Measurements from ENCODE around the gene OR6Q1.
"Not testable (repeated sequence)": the region's sequence is repeated elsewhere in the genome, so short reads cannot be mapped to it uniquely, and the experiment has no call there.

The OR6Q1 gene

DNA sequence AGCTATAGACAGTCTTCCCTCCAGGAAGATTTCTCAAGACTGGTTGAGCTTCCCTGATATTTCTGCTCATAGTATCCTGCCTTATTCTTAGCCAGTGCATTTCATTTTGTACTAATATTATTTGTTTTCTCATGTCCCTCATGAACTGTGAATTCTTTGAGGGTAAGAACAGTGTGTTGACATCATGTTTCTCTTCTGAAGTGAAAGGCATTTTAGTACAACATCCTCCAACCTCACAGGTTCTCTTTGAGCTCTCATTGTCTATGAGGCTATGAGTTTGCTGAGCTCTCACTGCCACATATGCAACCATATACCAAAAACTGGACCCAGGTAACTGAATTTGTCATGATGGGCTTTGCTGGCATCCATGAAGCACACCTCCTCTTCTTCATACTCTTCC, at the start of gene OR6Q1:
OR6Q1 (plus strand) TSS at position 301 of the 400 bp plus-strand sequence; CDS start at position 301, 0 bp downstream.
- DNase-seq (ENCODE audit: low read depth), result no peak

- DNase-seq (ENCODE audit: low read depth), result no peak
Measured at GRCh38 chr11:57981536-57981935, 49.2 kb upstream of the OR6Q1 start.

- no peak for DNase-seq (ENCODE audit: low read depth)
Measured at GRCh38 chr11:57982776-57983175, 48.0 kb upstream of the OR6Q1 start.

- DNase-seq (ENCODE audit: low read depth), result no peak
Measured at GRCh38 chr11:57983191-57983590, 47.6 kb upstream of the OR6Q1 start.

- not testable (repeated sequence) for DNase-seq (ENCODE audit: low read depth)
Measured at GRCh38 chr11:57999523-57999922, 31.2 kb upstream of the OR6Q1 start.

DNA sequence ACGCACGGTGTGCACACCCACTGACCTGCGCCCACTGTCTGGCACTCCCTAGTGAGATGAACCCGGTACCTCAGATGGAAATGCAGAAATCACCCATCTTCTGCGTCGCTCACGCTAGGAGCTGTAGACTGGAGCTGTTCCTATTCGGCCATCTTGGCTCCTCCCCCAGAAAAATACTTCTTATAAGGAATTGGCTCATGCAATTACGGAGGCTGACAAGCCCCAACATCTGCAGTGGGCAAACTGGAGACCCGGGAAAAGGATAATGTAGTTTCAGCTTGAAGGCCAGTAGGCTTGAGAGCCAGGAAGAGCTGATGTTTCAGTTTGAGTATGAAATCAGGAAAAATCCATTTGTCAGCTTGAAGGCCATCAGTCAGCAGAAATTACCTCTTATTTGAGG, 30.7 kb upstream of the OR6Q1 start:
- DNase-seq (ENCODE audit: low read depth), result not testable (repeated sequence)

GRCh38 chr11:58000699-58001098, 30.1 kb upstream of the OR6Q1 start:
- no peak for DNase-seq (ENCODE audit: low read depth)

GRCh38 chr11:58003036-58003435, 27.7 kb upstream of the OR6Q1 start:
- DNase-seq (ENCODE audit: low read depth), result no peak

DNA sequence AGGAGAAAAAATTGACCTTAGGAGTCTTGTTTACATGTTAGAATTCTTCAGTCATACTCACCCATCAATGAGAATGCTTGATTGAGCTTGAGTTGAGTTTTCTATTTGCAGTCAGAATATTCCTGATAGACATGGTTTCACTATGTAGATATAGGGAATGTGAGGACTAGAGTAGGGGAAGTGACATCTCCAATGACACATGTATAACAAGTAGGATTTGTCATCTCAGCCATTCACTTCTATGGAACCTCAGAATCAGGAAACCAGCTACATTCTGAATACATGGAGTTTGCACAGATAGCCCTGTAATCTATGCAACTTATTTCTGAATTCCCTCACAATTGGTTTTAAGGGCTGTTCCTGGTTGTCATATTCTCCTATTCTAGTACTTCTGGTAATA, 27.2 kb upstream of the OR6Q1 start:
- DNase-seq (ENCODE audit: low read depth), result no peak

DNA sequence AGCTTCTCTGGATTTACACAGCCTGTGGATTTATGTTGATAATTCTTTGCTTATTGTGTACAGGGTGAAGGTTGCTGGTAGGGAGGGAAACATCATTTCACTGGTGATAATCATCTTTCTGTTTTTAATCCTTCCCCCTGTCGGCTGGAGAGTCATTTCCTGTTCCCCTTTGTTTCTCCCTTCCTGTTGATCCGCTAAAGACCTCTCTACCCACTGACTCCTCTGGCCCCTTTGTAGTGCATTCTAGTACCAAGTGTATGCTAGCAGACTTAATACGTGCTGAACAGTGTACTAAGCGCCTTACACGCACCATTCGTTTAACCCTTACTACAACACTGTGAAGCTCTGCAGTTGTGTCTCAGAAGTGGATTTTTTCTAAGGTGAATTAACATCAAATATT, 26.1 kb upstream of the OR6Q1 start:
- no peak for DNase-seq (ENCODE audit: low read depth)

- no peak for DNase-seq (ENCODE audit: low read depth)
Measured at GRCh38 chr11:58006940-58007339, 23.8 kb upstream of the OR6Q1 start.

- no peak for DNase-seq (ENCODE audit: low read depth)
Measured at GRCh38 chr11:58011771-58012170, 19.0 kb upstream of the OR6Q1 start.

DNA sequence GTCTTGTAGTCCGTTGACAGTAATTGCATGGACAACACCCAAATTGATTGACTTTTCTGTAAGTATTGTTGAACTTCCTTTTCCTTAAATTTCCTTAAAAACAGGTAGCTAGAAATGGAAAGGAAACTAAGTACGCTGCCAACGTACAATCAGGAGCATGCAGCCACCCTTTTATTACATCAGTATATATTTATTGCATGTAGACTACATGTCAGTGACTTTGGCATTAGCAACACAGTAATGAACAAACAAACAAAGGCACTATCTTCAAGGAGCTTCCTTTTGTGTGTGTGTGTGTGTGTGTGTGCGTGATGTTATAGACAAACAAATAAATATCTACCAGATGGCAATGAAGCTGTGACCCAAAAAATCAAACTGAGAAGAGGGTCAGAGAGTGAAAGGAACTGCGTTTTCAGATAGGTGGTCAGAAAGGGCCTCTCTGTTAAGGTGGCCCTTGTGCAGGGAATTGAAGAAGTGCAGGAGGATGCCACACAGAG, 7.3 kb upstream of the OR6Q1 start, which contains the start of gene OR9Q1:
OR9Q1 (plus strand) TSS at position 447 of the 497 bp plus-strand sequence. CDS start 155,564 bp downstream, outside the sequence.
- no peak for DNase-seq (ENCODE audit: low read depth)

DNA sequence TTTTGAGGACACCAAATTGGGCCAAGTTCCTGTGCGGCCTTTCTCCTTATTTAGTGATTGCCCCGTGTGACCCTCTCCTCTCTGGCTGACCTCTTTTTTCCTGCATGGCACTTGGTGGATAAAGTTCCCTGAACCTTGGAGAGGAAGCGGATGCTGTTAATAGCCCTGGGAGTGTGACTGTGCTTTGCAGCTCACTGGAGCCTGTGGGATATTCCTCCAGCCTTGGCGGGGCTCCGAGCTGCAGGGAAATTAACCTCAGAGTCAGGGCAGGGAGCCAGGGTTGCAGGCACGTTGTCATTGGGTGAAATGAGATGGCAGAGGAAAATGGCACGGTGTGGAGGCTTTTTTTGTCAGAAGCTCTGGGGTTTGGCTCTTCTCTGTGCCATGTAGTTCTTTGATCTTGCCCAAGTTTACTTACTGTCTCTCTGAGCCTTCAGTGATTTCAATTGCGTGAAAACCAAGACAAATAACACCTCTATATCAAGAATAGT, 6.1 kb upstream of the OR6Q1 start:
- DNase-seq (ENCODE audit: low read depth), result no peak

GRCh38 chr11:58027341-58027740, 3.4 kb upstream of the OR6Q1 start:
- no peak for DNase-seq (ENCODE audit: low read depth)

GRCh38 chr11:58028687-58029411, 1.9 kb upstream of the OR6Q1 start:
- DNase-seq (ENCODE audit: low read depth), result no peak

GRCh38 chr11:58034471-58034870, 3.7 kb downstream of the OR6Q1 start:
- no peak for DNase-seq (ENCODE audit: low read depth)

GRCh38 chr11:58039589-58039988, 8.8 kb downstream of the OR6Q1 start:
- no peak for DNase-seq (ENCODE audit: low read depth)

DNA sequence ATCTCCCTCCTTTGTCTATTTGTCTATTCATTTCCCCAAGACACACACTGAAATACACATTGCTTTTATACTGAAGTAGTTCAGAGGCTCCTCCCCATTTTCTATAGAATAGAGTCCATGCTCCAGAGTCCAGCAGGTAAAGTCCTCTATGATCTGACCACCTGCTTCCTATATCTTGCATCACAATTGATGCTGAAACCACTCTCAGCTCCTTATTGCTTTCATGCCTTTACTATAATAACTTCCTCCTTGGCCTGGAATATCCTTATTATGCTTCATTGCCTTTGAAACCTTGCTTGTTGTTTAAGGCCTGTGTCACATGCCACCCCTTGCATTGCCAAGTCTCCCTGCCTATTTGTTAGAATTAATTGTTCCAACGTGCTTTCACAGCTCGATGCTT, 12.6 kb downstream of the OR6Q1 start:
- DNase-seq (ENCODE audit: low read depth), result no peak

GRCh38 chr11:58046231-58046630, 15.5 kb downstream of the OR6Q1 start:
- DNase-seq (ENCODE audit: low read depth), result no peak

- DNase-seq (ENCODE audit: low read depth), result no peak
Measured at GRCh38 chr11:58047818-58048217, 17.1 kb downstream of the OR6Q1 start.

- DNase-seq (ENCODE audit: low read depth), result no peak
Measured at GRCh38 chr11:58055806-58056401, 25.2 kb downstream of the OR6Q1 start.

GRCh38 chr11:58057481-58057880, 26.7 kb downstream of the OR6Q1 start:
- DNase-seq (ENCODE audit: low read depth), result no peak

All from T-helper 22 cell (primary cell).